Activated naive CD4-positive, alpha-beta T cell treated with anti-CD3 and anti-CD28 coated beads, Interleukin-2, amount 50 U/mL, for 24 hours (primary cell): ENCODE measurements around the gene C11orf86.
"Not testable (repeated sequence)": the region's sequence is repeated elsewhere in the genome, so short reads cannot be mapped to it uniquely, and the experiment has no call there.

Source experiments
- H3K27ac Mint-ChIP-seq: one replicate; pipeline ENCODE4 v1.8.0; 2021; ENCODE audit warnings: mild to moderate bottlenecking, mixed read lengths
- H3K27me3 Mint-ChIP-seq: one replicate; pipeline ENCODE4 v1.8.0; 2021; ENCODE audit warnings: mixed read lengths
- H3K36me3 Mint-ChIP-seq: one replicate; pipeline ENCODE4 v1.8.0; 2021; ENCODE audit warnings: mixed read lengths
- H3K4me1 Mint-ChIP-seq: one replicate; pipeline ENCODE4 v1.8.0; 2021; ENCODE audit warnings: mixed read lengths
- H3K4me3 Mint-ChIP-seq: one replicate; pipeline ENCODE4 v1.8.0; 2021; ENCODE audit warnings: mild to moderate bottlenecking, mixed read lengths
- H3K9me3 Mint-ChIP-seq: one replicate; pipeline ENCODE4 v1.8.0; 2021; ENCODE audit warnings: mixed read lengths

C11orf86 gene

GRCh38 chr11:66976925-66977324 lies 1.8 kb downstream of the C11orf86 start:
- H3K4me3 Mint-ChIP-seq, result no peak overlapping the region
- no peaks in the 10 kb centered on the region for H3K9me3 Mint-ChIP-seq
- H3K4me1 Mint-ChIP-seq, result peaks cover 1% of the 10 kb centered on the region
- H3K27ac Mint-ChIP-seq, result no peak overlapping the region
- peaks cover 5% of the 10 kb centered on the region for H3K27me3 Mint-ChIP-seq
- H3K36me3 Mint-ChIP-seq, result peaks cover 2% of the 10 kb centered on the region

- Mint-ChIP-seq H3K4me3 (no peak overlapping the region), H3K4me1 (peaks cover 6% of the 10 kb centered on the region), H3K27ac (no peak overlapping the region), H3K9me3 (no peaks in the 10 kb centered on the region), H3K27me3 (peaks cover 3% of the 10 kb centered on the region), H3K36me3 (peaks cover 2% of the 10 kb centered on the region)
These were observed 3.1 kb downstream of the C11orf86 start for GRCh38 chr11:66978229-66978628.

GRCh38 chr11:66978717-66979116 lies 3.6 kb downstream of the C11orf86 start:
- peaks cover 2% of the 10 kb centered on the region for H3K36me3 Mint-ChIP-seq
- no peak overlapping the region for H3K4me3 Mint-ChIP-seq
- no peaks in the 10 kb centered on the region for H3K9me3 Mint-ChIP-seq
- H3K4me1 Mint-ChIP-seq, result peaks cover 6% of the 10 kb centered on the region
- no peak overlapping the region for H3K27ac Mint-ChIP-seq
- peaks cover 3% of the 10 kb centered on the region for H3K27me3 Mint-ChIP-seq

- H3K27ac Mint-ChIP-seq, result no peak overlapping the region
- H3K9me3 Mint-ChIP-seq, result no peaks in the 10 kb centered on the region
- H3K4me1 Mint-ChIP-seq, result peaks cover 6% of the 10 kb centered on the region
- H3K36me3 Mint-ChIP-seq, result peaks cover 2% of the 10 kb centered on the region
- no peak overlapping the region for H3K4me3 Mint-ChIP-seq
- peaks cover 3% of the 10 kb centered on the region for H3K27me3 Mint-ChIP-seq
These were observed 4.4 kb downstream of the C11orf86 start for GRCh38 chr11:66979336-66979980.

GRCh38 chr11:66981976-66982578 lies 7.0 kb downstream of the C11orf86 start:
- Mint-ChIP-seq H3K4me1 (peaks cover 6% of the 10 kb centered on the region), H3K36me3 (peaks cover 2% of the 10 kb centered on the region), H3K27me3 (peaks cover 3% of the 10 kb centered on the region), H3K9me3 (no peaks in the 10 kb centered on the region), H3K27ac (no peak overlapping the region), H3K4me3 (no peak overlapping the region)

GRCh38 chr11:66983275-66983924 lies 8.3 kb downstream of the C11orf86 start:
- H3K27ac Mint-ChIP-seq, result no peak overlapping the region
- H3K4me1 Mint-ChIP-seq, result peaks cover 6% of the 10 kb centered on the region
- no peaks in the 10 kb centered on the region for H3K36me3 Mint-ChIP-seq
- H3K4me3 Mint-ChIP-seq, result no peak overlapping the region
- no peaks in the 10 kb centered on the region for H3K9me3 Mint-ChIP-seq
- H3K27me3 Mint-ChIP-seq, result peaks cover 1% of the 10 kb centered on the region

- H3K27ac Mint-ChIP-seq, result no peak overlapping the region
- H3K27me3 Mint-ChIP-seq, result peaks cover 5% of the 10 kb centered on the region
- peaks cover 6% of the 10 kb centered on the region for H3K4me1 Mint-ChIP-seq
- H3K9me3 Mint-ChIP-seq, result no peaks in the 10 kb centered on the region
- no peak overlapping the region for H3K4me3 Mint-ChIP-seq
- no peaks in the 10 kb centered on the region for H3K36me3 Mint-ChIP-seq
These were observed 10.5 kb downstream of the C11orf86 start for GRCh38 chr11:66985508-66986177.

GRCh38 chr11:66986178-66986545 lies 11.1 kb downstream of the C11orf86 start:
- Mint-ChIP-seq H3K9me3 (no peaks in the 10 kb centered on the region), H3K36me3 (no peaks in the 10 kb centered on the region), H3K27me3 (peaks cover 4% of the 10 kb centered on the region), H3K27ac (no peak overlapping the region), H3K4me1 (peaks cover 6% of the 10 kb centered on the region), H3K4me3 (no peak overlapping the region)

GRCh38 chr11:66987158-66987620 lies 12.1 kb downstream of the C11orf86 start:
- Mint-ChIP-seq H3K36me3 (no peaks in the 10 kb centered on the region), H3K27me3 (peaks cover 4% of the 10 kb centered on the region), H3K27ac (no peak overlapping the region), H3K9me3 (no peaks in the 10 kb centered on the region), H3K4me3 (no peak overlapping the region), H3K4me1 (peaks cover 2% of the 10 kb centered on the region)

GRCh38 chr11:66987924-66988637 lies 13.0 kb downstream of the C11orf86 start:
- no peaks in the 10 kb centered on the region for H3K4me1 Mint-ChIP-seq
- H3K27ac Mint-ChIP-seq, result no peak overlapping the region
- no peaks in the 10 kb centered on the region for H3K9me3 Mint-ChIP-seq
- no peaks in the 10 kb centered on the region for H3K36me3 Mint-ChIP-seq
- peaks cover 4% of the 10 kb centered on the region for H3K27me3 Mint-ChIP-seq
- no peak overlapping the region for H3K4me3 Mint-ChIP-seq

GRCh38 chr11:66988741-66989140 lies 13.6 kb downstream of the C11orf86 start:
- not testable (repeated sequence) for H3K4me1 Mint-ChIP-seq, H3K4me3 Mint-ChIP-seq, H3K27ac Mint-ChIP-seq, H3K36me3 Mint-ChIP-seq, H3K9me3 Mint-ChIP-seq, H3K27me3 Mint-ChIP-seq

- H3K4me3 Mint-ChIP-seq, result not testable (repeated sequence)
These were observed 14.3 kb downstream of the C11orf86 start for GRCh38 chr11:66989360-66989759.

GRCh38 chr11:66992041-66992440 lies 16.9 kb downstream of the C11orf86 start:
- peaks cover 5% of the 10 kb centered on the region for H3K27me3 Mint-ChIP-seq
- no peak overlapping the region for H3K27ac Mint-ChIP-seq

More at GRCh38 chr11:66989360-66989759, 14.3 kb downstream of the C11orf86 start:
- not testable (repeated sequence) for H3K36me3 Mint-ChIP-seq, H3K27ac Mint-ChIP-seq, H3K27me3 Mint-ChIP-seq, H3K4me1 Mint-ChIP-seq, H3K9me3 Mint-ChIP-seq

GRCh38 chr11:66996609-66997273 lies 21.6 kb downstream of the C11orf86 start:
- Mint-ChIP-seq H3K36me3 (no peaks in the 10 kb centered on the region), H3K27me3 (peaks cover 1% of the 10 kb centered on the region), H3K9me3 (no peaks in the 10 kb centered on the region), H3K4me3 (no peak overlapping the region), H3K27ac (no peak overlapping the region), H3K4me1 (no peaks in the 10 kb centered on the region)

More at GRCh38 chr11:66992041-66992440, 16.9 kb downstream of the C11orf86 start:
- no peaks in the 10 kb centered on the region for H3K36me3 Mint-ChIP-seq
- no peaks in the 10 kb centered on the region for H3K9me3 Mint-ChIP-seq
- H3K4me1 Mint-ChIP-seq, result no peaks in the 10 kb centered on the region
- no peak overlapping the region for H3K4me3 Mint-ChIP-seq

GRCh38 chr11:66999555-66999954 lies 24.5 kb downstream of the C11orf86 start:
- Mint-ChIP-seq H3K27ac (no peak overlapping the region), H3K4me1 (no peaks in the 10 kb centered on the region), H3K27me3 (no peaks in the 10 kb centered on the region), H3K36me3 (no peaks in the 10 kb centered on the region), H3K4me3 (no peak overlapping the region), H3K9me3 (no peaks in the 10 kb centered on the region)
